ENCODE data around the gene DDX10. TPM values are rescaled to one million over a fixed set of nuclear protein-coding genes. Genes with fewer than 3 reads are reported as not detected.

DDX10 gene
- total RNA-seq, 2 experiments from 2014 or later: 20.5 to 23.2 TPM

DNA sequence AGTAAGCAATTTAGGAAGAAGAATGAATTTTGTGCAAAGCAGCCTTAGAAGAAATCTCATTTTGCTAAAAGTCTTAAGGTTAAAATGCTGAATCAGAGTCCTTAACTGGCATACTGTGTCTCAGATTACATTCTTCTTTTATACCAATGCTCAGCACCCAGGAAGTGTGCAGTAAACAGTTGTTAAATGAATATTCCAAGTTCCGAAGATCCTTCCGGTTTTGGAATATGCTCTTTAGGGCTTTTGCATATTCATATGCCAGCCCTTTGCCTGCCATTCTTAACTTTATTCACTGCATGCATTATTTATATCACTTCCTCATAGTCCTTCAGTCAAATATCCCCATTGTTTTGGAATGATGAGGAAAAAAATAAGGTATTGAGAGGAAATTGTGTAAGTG is 242.0 kb downstream of the DDX10 start:
- H3K27me3 Mint-ChIP-seq: no peaks in the 10 kb centered on the region
- H3K36me3 Mint-ChIP-seq (ENCODE audit: low read depth): no peaks in the 10 kb centered on the region
- DNase-seq: no peak
- H3K27ac Mint-ChIP-seq: no peak overlapping the region
- H3K9me3 Mint-ChIP-seq: no peaks in the 10 kb centered on the region
- H3K4me1 Mint-ChIP-seq: no peaks in the 10 kb centered on the region
- POLR2A ChIA-PET: no interaction called here
- CTCF ChIA-PET: no interaction called here
- H3K4me3 Mint-ChIP-seq: no peak overlapping the region

DNA sequence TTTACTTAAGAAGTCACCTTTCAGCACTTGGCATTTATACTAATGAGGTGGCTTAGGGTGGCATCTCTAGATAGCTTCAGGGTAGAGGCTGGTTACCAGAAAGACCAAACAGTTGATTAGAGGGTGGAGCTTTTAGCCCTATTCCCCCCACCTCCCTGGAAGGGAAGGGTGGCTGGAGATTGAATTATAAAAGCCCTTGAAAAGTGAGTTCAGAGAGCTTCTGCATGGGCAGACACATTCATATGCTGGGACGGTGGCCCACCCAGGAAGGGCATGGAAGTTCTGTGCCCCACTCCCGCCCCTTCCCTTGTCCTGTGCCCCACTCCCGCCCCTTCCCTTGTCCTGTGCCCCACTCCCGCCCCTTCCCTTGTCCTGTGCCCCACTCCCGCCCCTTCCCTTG is 244.2 kb downstream of the DDX10 start:
- Mint-ChIP-seq H3K4me1 (no peaks in the 10 kb centered on the region), H3K36me3 (ENCODE audit: low read depth) (no peaks in the 10 kb centered on the region), H3K9me3 (no peaks in the 10 kb centered on the region), H3K27me3 (no peaks in the 10 kb centered on the region), H3K4me3 (no peak overlapping the region), H3K27ac (no peak overlapping the region)
- POLR2A ChIA-PET: no interaction called here
- CTCF ChIA-PET: no interaction called here
- no peak for DNase-seq

DNA sequence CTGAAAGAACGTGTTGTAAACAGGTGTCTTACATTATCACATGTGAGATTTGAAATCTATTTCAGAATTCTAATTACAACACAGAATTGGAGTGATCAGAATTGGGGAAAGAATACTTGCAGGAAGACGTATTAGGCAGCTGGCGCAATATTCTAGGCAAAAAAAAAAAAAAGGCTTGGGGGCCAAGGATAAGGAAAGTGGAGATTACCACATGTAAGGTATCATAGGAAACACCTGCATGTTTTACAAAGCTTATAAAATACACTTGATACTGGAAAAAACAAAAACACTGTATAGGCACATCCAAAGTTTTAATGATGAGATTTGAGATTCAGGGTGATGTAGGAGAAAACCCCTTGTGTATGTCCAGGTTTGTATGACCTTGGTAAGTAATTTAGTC is 245.1 kb downstream of the DDX10 start:
- ChIA-PET CTCF (no interaction called here), POLR2A (no interaction called here)
- no peaks in the 10 kb centered on the region for H3K27me3 Mint-ChIP-seq
- no peak for DNase-seq
- H3K4me1 Mint-ChIP-seq: no peaks in the 10 kb centered on the region
- H3K4me3 Mint-ChIP-seq: no peak overlapping the region
- H3K27ac Mint-ChIP-seq: no peak overlapping the region
- no peaks in the 10 kb centered on the region for H3K36me3 Mint-ChIP-seq (ENCODE audit: low read depth)
- no peaks in the 10 kb centered on the region for H3K9me3 Mint-ChIP-seq

GRCh38 chr11:108912581-108912980 is 247.7 kb downstream of the DDX10 start:
- H3K27ac Mint-ChIP-seq: no peak overlapping the region
- H3K9me3 Mint-ChIP-seq: no peaks in the 10 kb centered on the region
- H3K27me3 Mint-ChIP-seq: no peaks in the 10 kb centered on the region
- no peak overlapping the region for H3K4me3 Mint-ChIP-seq
- H3K36me3 Mint-ChIP-seq (ENCODE audit: low read depth): peaks cover 4% of the 10 kb centered on the region
- peaks cover 2% of the 10 kb centered on the region for H3K4me1 Mint-ChIP-seq
- CTCF ChIA-PET: no interaction called here
- POLR2A ChIA-PET: no interaction called here
- DNase-seq: no peak

DNA sequence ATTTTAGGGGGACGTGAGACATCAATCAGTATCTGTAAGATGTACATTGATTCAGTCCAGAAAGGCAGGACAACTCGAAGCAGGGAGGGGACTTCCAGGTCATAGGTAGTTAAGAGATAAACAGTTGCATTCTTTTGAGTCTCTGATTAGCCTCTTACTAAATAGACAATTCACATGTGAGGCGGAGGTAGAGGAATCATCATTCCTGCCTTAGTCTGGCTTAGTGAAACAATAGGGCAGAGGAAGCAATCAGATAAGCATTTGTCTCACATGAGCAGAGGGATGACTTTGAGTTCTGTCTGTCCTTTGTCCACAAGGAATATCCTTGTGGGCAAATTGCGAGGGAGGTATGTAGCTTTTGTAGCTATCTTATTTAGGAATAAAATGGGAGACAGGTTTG is 248.3 kb downstream of the DDX10 start:
- ChIA-PET POLR2A (no interaction called here), CTCF (no interaction called here)
- DNase-seq: no peak
- H3K4me3 Mint-ChIP-seq: no peak overlapping the region
- peaks cover 7% of the 10 kb centered on the region for H3K36me3 Mint-ChIP-seq (ENCODE audit: low read depth)
- no peak overlapping the region for H3K27ac Mint-ChIP-seq
- no peaks in the 10 kb centered on the region for H3K27me3 Mint-ChIP-seq
- H3K4me1 Mint-ChIP-seq: peaks cover 2% of the 10 kb centered on the region
- no peaks in the 10 kb centered on the region for H3K9me3 Mint-ChIP-seq

GRCh38 chr11:108914211-108914610 is 249.3 kb downstream of the DDX10 start:
- H3K4me1 Mint-ChIP-seq: peaks cover 2% of the 10 kb centered on the region
- DNase-seq: no peak
- ChIA-PET POLR2A (no interaction called here), CTCF (no interaction called here)
- H3K4me3 Mint-ChIP-seq: no peak overlapping the region
- H3K36me3 Mint-ChIP-seq (ENCODE audit: low read depth): peaks cover 7% of the 10 kb centered on the region
- H3K9me3 Mint-ChIP-seq: no peaks in the 10 kb centered on the region
- H3K27ac Mint-ChIP-seq: no peak overlapping the region
- no peaks in the 10 kb centered on the region for H3K27me3 Mint-ChIP-seq

GRCh38 chr11:108914981-108915380 is 250.1 kb downstream of the DDX10 start:
- CTCF ChIA-PET: no interaction called here
- Mint-ChIP-seq H3K4me1 (peaks cover 2% of the 10 kb centered on the region), H3K27me3 (no peaks in the 10 kb centered on the region), H3K9me3 (no peaks in the 10 kb centered on the region), H3K4me3 (no peak overlapping the region), H3K27ac (no peak overlapping the region), H3K36me3 (ENCODE audit: low read depth) (peaks cover 7% of the 10 kb centered on the region)
- no peak for DNase-seq
- POLR2A ChIA-PET: no interaction called here

- Mint-ChIP-seq H3K27me3 (no peaks in the 10 kb centered on the region), H3K9me3 (no peaks in the 10 kb centered on the region), H3K36me3 (ENCODE audit: low read depth) (peaks cover 7% of the 10 kb centered on the region), H3K4me3 (no peak overlapping the region), H3K4me1 (peaks cover 2% of the 10 kb centered on the region), H3K27ac (no peak overlapping the region)
- DNase-seq: no peak
- POLR2A ChIA-PET: no interaction called here
- CTCF ChIA-PET: no interaction called here
These were observed 250.8 kb downstream of the DDX10 start for GRCh38 chr11:108915666-108916065.

DNA sequence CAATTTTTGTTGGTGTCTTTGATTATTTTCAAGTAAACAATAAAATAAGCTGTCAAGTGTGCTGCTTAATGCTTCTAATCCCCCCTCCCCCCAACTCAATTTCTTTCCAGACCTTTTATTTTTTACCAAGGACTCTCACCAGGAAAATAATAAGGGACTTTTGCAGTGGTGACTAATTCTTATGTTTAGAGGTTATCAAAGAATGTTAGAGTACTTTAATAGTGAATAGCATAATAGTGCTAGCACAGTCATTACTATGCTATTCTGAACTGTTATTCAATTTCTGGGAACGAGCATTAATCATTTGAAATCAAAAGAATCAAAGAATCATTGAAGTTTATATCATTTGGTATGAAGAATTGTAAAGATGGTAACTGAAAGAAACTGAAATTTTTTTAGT is 251.4 kb downstream of the DDX10 start:
- Mint-ChIP-seq H3K4me3 (no peak overlapping the region), H3K27ac (no peak overlapping the region), H3K9me3 (no peaks in the 10 kb centered on the region), H3K27me3 (no peaks in the 10 kb centered on the region), H3K4me1 (peaks cover 2% of the 10 kb centered on the region), H3K36me3 (ENCODE audit: low read depth) (peaks cover 7% of the 10 kb centered on the region)
- ChIA-PET POLR2A (no interaction called here), CTCF (no interaction called here)
- DNase-seq: no peak

- Mint-ChIP-seq H3K4me3 (no peak overlapping the region), H3K9me3 (no peaks in the 10 kb centered on the region), H3K27ac (no peak overlapping the region), H3K27me3 (no peaks in the 10 kb centered on the region), H3K36me3 (ENCODE audit: low read depth) (peaks cover 7% of the 10 kb centered on the region), H3K4me1 (peaks cover 2% of the 10 kb centered on the region)
- no peak for DNase-seq
- ChIA-PET POLR2A (no interaction called here), CTCF (no interaction called here)
These were observed 252.1 kb downstream of the DDX10 start for GRCh38 chr11:108916935-108917334.

DNA sequence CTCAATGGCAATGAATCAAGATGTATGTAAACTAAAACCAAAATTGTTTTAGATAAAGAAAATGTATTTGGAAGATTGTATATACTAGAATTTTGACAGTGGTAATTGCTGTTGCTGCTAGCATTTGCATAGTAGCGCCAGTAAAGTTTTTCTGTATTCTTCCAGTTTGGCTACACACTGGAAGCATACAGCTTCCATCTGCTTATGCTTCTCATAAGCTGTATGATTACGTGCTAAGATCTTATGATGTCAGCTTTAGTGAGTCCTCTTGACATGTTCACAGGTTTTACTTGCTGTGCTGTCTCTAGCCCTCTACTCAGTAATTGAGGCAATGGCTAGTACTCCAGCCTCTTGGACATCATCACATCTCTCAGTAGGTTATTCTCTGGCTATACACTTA is 256.3 kb downstream of the DDX10 start:
- ChIA-PET POLR2A (no interaction called here), CTCF (no interaction called here)
- Mint-ChIP-seq H3K27me3 (no peaks in the 10 kb centered on the region), H3K4me1 (no peaks in the 10 kb centered on the region), H3K27ac (no peak overlapping the region), H3K36me3 (ENCODE audit: low read depth) (peaks cover 7% of the 10 kb centered on the region), H3K9me3 (no peaks in the 10 kb centered on the region), H3K4me3 (no peak overlapping the region)
- DNase-seq: no peak

DNA sequence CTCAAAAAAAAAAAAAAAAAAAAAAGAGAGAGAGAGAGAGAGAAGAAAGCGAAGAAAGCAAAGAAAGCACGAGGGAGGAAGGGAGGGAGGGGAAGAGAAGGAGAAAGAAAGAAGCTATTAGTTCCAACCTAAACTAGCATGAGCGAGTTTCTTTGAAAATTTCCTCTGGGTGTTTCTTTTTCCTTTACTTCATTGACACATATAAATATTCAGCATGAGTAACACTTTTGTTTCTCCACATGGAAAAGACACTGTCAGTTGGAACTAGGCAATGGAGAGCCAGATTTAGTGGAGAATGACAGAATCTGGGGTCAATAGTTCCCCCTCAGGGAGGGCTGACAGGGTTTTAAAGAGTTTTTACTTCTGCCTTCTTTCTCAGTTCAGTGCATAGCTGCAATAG is 257.4 kb downstream of the DDX10 start:
- no peak for DNase-seq
- no peak overlapping the region for H3K27ac Mint-ChIP-seq
- H3K9me3 Mint-ChIP-seq: no peaks in the 10 kb centered on the region
- peaks cover 4% of the 10 kb centered on the region for H3K36me3 Mint-ChIP-seq (ENCODE audit: low read depth)
- H3K27me3 Mint-ChIP-seq: no peaks in the 10 kb centered on the region
- H3K4me1 Mint-ChIP-seq: no peaks in the 10 kb centered on the region
- POLR2A ChIA-PET: no interaction called here
- CTCF ChIA-PET: no interaction called here
- no peak overlapping the region for H3K4me3 Mint-ChIP-seq

DNA sequence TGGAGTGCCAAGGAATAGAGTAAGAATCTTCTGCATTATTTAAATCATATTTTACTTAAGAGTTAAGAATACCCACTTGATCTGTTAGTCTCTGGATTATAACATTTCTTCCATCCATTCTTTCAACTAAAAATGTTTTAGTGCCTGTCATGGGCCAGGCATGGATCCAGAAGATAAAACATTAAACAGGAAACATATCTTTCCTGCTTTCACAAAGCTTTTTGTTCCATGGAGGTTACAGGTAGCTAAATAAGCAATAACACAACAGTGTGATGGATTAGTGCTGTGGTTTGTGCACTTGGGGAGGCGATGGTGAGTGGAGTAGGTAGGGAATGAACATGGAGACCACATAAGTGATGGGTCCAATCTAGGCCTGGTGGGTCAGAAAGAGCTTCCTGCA is 258.5 kb downstream of the DDX10 start:
- no peak for DNase-seq
- POLR2A ChIA-PET: no interaction called here
- Mint-ChIP-seq H3K4me1 (no peaks in the 10 kb centered on the region), H3K36me3 (ENCODE audit: low read depth) (no peaks in the 10 kb centered on the region), H3K27ac (no peak overlapping the region), H3K27me3 (no peaks in the 10 kb centered on the region), H3K4me3 (no peak overlapping the region), H3K9me3 (no peaks in the 10 kb centered on the region)
- CTCF ChIA-PET: interaction anchor here (0.5 kb wide), 1 partner anchor 60 kb away, joined by 3 read pairs; no protein-coding TSS in a partner anchor

DNA sequence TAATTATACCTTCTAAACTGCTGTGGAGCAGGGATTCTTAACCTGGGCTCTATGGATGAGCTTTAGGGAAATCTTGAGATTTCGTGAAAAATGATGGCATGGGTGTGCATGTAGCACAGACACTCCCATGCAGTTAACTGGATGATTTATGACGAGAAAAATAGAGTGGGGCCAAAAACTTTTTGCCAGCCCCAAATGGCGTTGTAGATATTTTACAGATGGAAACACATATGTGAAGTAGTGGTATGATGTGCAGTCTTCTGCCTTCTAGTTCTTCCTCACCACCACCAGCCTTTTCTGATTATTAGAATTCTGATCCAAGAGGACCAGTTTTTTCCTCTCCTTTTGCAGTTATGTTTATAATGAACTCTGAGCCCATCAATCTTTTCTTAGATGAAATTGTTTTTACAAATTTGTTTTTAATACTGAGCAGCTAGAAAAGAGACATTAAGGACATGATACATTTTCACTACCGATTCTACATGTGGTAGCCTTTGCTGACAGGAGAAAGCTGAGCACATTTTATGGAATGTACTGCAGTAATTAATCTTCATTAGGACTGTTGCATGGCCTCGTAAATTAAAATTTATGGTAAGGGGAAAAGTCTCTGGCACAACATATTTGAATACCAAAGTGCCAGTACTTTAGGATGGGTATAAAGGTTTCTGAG is 261.4 kb downstream of the DDX10 start:
- POLR2A ChIA-PET: no interaction called here
- H3K27ac Mint-ChIP-seq: no peak overlapping the region
- no peaks in the 10 kb centered on the region for H3K9me3 Mint-ChIP-seq
- no peaks in the 10 kb centered on the region for H3K4me1 Mint-ChIP-seq
- H3K27me3 Mint-ChIP-seq: no peaks in the 10 kb centered on the region
- no peak overlapping the region for H3K4me3 Mint-ChIP-seq
- no peaks in the 10 kb centered on the region for H3K36me3 Mint-ChIP-seq (ENCODE audit: low read depth)
- DNase-seq: no peak
- CTCF ChIA-PET: interaction anchor here (0.6 kb wide), 1 partner anchor 27 kb away, joined by 3 read pairs; no protein-coding TSS in a partner anchor

Data from activated CD4-positive, alpha-beta memory T cell treated with anti-CD3 and anti-CD28 coated beads, Interleukin-2, amount 10 ng/mL, durations not matched to agents 7 days and 5 days (primary cell).